ENCODE data around the gene SPATA22.

GRCh38 chr17:3507071-3507470, 35.5 kb upstream of the SPATA22 start:
- TF ChIP-seq CTCF (conservative IDR thresholded peaks at IDR 0.05; ENCODE audit: low read depth, low read length) (no peak), EZH2 (IDR thresholded peaks at IDR 0.05; ENCODE audit: low read length, unreplicated experiment) (no peak)
